Peyer's patch (tissue), 4 donors: ENCODE data around the gene SEPTIN5. TPM values are rescaled to one million over a fixed set of nuclear protein-coding genes. Genes with fewer than 3 reads are reported as not detected.

Source experiments
- DNase-seq, 3 donors: peaks; one replicate each; pipeline ENCODE4 v3.0.0-alpha.2; 2017 to 2019
- H3K27ac ChIP-seq, 4 donors: fragments of 200-600 bp; sonication (generic); one replicate each; pipeline ENCODE4 v1.5.1; 2016 to 2019
- H3K27me3 ChIP-seq, 2 donors: fragments of 200-600 bp; sonication (generic); one replicate each; pipeline ENCODE4 v1.5.1; 2019
- H3K36me3 ChIP-seq, 3 donors: fragments of 200-600 bp; sonication (generic); one replicate each; pipeline ENCODE4 v1.5.1; 2016 to 2019
- H3K4me1 ChIP-seq, 4 donors: fragments of 200-600 bp; sonication (generic); one replicate each; pipeline ENCODE4 v1.5.1; 2016 to 2019
- H3K4me3 ChIP-seq, 4 donors: fragments of 200-600 bp; sonication (generic); 1 replicate in 3 of 4; 2 replicates in 1 of 4; pipeline ENCODE4 v1.5.1; 2016 to 2019; ENCODE audit warnings: mild to moderate bottlenecking in 1 of 4
- H3K9me3 ChIP-seq, 4 donors: fragments of 200-600 bp; sonication (generic); one replicate each; pipeline ENCODE4 v1.5.1; 2016 to 2019; ENCODE audit warnings: mild to moderate bottlenecking in 1 of 4
- POLR2A ChIP-seq, 2 donors: fragments of 450-650 bp; IDR thresholded peaks; one replicate each; pipeline ENCODE4 v1.5.1; 2017; ENCODE audit warnings: antibody characterized with exemption in 2 of 2, mild to moderate bottlenecking in 2 of 2, moderate library complexity in 2 of 2
- total RNA-seq, 4 donors: library from RNA; depleted of rRNA; stranded (reverse); fragments of >200 nt; gene quantifications; one replicate each; pipeline ENCODE4 v1.1.0, GENCODE V29; 2016
- TF ChIP-seq, protein P1 (sequence below), 6 experiments: fragments of 450-650 bp in 4 of 6; fragments of 200-600 bp in 2 of 6; sonication (generic) in 1 of 6; IDR thresholded peaks; one replicate each; pipeline ENCODE4 v1.5.1; 2017 to 2019; ENCODE audit warnings: antibody characterized with exemption in 6 of 6, mild to moderate bottlenecking in 3 of 6, moderate library complexity in 1 of 6

The SEPTIN5 gene
- total RNA-seq, 4 donors from 2014 or later, result 2.8 to 20.6 (median 5.0) TPM

DNA sequence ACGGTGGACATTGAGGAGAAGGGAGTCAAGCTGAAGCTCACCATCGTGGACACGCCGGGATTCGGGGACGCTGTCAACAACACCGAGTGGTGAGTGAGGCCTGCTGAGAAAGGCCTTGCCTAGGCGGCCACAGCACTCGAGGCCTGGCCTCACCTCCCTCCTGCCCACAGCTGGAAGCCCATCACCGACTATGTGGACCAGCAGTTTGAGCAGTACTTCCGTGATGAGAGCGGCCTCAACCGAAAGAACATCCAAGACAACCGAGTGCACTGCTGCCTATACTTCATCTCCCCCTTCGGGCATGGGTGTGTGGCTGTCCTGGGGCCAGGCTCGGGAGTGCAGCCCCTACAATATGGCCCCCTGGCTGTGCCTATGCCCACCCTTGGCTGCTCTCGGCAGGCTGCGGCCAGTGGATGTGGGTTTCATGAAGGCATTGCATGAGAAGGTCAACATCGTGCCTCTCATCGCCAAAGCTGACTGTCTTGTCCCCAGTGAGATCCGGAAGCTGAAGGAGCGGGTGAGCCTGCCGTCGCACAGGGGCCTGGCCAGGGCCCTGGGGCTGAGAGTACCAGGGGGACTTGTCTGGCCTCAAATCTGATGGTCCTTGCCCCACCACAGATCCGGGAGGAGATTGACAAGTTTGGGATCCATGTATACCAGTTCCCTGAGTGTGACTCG, 6.0 kb downstream of the SEPTIN5 start:
- peaks cover 0 to 19% of the 10 kb centered on the region in 2 donors for H3K27me3 ChIP-seq
- H3K36me3 ChIP-seq, result no peaks in the 10 kb centered on the region
- TF ChIP-seq, protein P1, sequence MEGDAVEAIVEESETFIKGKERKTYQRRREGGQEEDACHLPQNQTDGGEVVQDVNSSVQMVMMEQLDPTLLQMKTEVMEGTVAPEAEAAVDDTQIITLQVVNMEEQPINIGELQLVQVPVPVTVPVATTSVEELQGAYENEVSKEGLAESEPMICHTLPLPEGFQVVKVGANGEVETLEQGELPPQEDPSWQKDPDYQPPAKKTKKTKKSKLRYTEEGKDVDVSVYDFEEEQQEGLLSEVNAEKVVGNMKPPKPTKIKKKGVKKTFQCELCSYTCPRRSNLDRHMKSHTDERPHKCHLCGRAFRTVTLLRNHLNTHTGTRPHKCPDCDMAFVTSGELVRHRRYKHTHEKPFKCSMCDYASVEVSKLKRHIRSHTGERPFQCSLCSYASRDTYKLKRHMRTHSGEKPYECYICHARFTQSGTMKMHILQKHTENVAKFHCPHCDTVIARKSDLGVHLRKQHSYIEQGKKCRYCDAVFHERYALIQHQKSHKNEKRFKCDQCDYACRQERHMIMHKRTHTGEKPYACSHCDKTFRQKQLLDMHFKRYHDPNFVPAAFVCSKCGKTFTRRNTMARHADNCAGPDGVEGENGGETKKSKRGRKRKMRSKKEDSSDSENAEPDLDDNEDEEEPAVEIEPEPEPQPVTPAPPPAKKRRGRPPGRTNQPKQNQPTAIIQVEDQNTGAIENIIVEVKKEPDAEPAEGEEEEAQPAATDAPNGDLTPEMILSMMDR (IDR thresholded peaks at IDR 0.05), result no peak
- no peak for TF ChIP-seq POLR2A (IDR thresholded peaks at IDR 0.05)
- H3K27ac ChIP-seq, result no peak overlapping the region
- no peaks in the 10 kb centered on the region for H3K9me3 ChIP-seq
- no peak for DNase-seq
- H3K4me1 ChIP-seq, result peaks cover 4 to 35% (median 16%) of the 10 kb centered on the region in 4 donors
- no peak overlapping the region for H3K4me3 ChIP-seq

DNA sequence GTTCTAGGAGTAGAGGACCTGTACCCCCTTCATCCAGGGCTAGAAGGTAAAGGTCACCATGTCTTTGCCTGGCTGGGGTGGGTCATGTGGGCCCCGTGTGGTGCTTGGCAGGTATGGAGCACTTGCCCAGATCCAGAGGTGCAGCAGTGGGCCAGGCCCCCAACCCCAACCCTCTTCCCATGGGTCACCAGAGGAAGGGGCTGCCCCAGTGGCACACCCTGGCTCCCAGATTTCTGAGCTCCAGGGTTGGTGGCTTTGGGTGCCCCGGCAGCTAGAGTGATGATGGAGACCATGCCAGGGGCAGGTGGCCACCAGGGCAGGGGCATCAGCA, 6.7 kb downstream of the SEPTIN5 start:
- DNase-seq, result no peak
- TF ChIP-seq POLR2A (IDR thresholded peaks at IDR 0.05), result no peak
- TF ChIP-seq, protein P1 (IDR thresholded peaks at IDR 0.05), result no peak
- peaks cover 4 to 35% (median 16%) of the 10 kb centered on the region in 4 donors for H3K4me1 ChIP-seq
- no peaks in the 10 kb centered on the region for H3K36me3 ChIP-seq
- no peak overlapping the region for H3K4me3 ChIP-seq
- no peak overlapping the region for H3K27ac ChIP-seq
- peaks cover 0 to 19% of the 10 kb centered on the region in 2 donors for H3K27me3 ChIP-seq
- H3K9me3 ChIP-seq, result no peaks in the 10 kb centered on the region

DNA sequence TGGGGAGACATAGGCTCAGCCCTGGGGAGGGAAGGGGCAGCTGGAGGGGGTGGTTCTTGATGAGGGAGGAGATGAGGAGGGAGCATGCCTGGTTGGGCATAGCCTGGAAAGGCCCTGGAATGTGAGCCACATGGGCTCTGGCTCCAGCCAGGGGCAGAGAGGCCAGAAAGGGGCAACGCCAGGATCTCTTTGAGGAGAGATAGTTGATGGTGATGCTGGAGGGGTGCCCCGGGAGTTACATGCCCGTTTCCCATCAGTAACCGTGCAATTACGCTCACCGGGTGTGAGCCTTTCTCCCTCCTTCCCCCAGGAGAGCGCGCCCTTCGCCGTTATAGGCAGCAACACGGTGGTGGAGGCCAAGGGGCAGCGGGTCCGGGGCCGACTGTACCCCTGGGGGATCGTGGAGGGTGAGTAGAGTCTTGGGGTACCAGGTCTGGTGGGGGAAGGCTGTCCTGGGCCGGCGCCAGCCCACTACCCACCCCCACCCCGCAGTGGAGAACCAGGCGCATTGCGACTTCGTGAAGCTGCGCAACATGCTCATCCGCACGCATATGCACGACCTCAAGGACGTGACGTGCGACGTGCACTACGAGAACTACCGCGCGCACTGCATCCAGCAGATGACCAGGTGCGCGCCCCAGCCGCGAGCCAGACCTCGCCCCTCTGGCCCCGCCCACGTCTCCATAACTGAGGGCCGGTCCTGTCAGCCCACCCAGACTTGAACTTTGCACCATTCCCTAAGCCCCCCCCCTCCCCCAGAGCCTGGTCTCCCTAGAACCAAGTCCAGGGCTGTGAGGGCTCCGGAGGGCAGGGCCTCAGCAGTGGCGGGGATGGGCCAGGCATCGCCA, 7.3 kb downstream of the SEPTIN5 start:
- H3K9me3 ChIP-seq, result no peaks in the 10 kb centered on the region
- TF ChIP-seq, protein P1 (IDR thresholded peaks at IDR 0.05), result no peak
- no peak for TF ChIP-seq POLR2A (IDR thresholded peaks at IDR 0.05)
- peaks cover 0 to 19% of the 10 kb centered on the region in 2 donors for H3K27me3 ChIP-seq
- no peak overlapping the region for H3K4me3 ChIP-seq
- H3K4me1 ChIP-seq, result peaks cover 4 to 35% (median 16%) of the 10 kb centered on the region in 4 donors
- DNase-seq, result no peak
- no peak overlapping the region for H3K27ac ChIP-seq
- no peaks in the 10 kb centered on the region for H3K36me3 ChIP-seq

DNA sequence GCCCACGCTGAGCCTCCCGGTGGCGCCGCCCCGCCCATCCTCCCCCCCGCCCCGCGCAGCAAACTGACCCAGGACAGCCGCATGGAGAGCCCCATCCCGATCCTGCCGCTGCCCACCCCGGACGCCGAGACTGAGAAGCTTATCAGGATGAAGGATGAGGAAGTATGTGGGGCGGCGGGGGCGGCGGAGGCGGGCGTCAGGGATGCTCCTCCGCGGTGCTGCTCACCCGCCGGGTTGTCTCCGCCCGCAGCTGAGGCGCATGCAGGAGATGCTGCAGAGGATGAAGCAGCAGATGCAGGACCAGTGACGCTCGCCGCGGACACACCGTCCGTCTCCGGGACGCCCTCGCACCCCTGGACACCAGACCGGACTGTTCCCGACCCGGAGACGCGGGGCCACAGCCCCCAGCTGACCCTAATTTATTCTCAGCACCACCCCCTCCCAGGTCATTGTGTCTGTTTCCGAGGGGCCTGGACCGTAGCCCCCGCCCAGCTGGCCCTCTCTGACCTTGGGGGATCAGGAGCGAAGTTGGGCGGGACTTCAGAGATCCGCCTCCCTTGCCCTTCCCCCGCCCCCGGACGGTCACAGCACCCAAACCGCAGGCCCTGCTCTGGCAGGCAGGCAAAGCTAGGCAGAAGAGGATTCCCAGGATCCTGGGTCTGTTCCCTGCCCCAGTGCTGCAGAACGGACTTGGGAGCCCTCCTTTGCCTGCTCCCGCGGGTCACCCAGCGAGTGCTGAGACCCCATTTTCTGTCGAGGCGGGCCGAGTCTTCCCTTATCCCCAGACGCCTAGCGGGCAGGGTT, 8.1 kb downstream of the SEPTIN5 start:
- no peak for DNase-seq
- TF ChIP-seq, protein P1 (IDR thresholded peaks at IDR 0.05), result no peak
- no peak for TF ChIP-seq POLR2A (IDR thresholded peaks at IDR 0.05)
- Histone ChIP-seq H3K4me3 (no peak overlapping the region), H3K27ac (no peak overlapping the region), H3K36me3 (no peaks in the 10 kb centered on the region), H3K27me3 (peaks cover 0 to 19% of the 10 kb centered on the region in 2 donors), H3K9me3 (no peaks in the 10 kb centered on the region), H3K4me1 (peaks cover 4 to 32% (median 16%) of the 10 kb centered on the region in 4 donors)

DNA sequence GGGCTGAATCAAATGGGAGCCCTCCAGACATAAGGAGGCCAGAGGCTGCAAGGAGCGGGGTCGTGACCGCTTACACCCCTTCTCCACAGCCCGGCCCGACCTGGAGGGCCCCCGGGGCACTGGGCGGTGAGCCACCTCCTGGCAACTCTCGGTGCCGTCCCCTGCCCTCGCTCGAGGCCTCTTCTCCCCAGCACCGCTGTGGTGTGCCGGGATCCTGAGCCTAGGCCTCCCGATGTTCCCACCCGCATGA, 8.6 kb downstream of the SEPTIN5 start:
- TF ChIP-seq, protein P1 (IDR thresholded peaks at IDR 0.05), result no peak
- no peak for TF ChIP-seq POLR2A (IDR thresholded peaks at IDR 0.05)
- no peak for DNase-seq

More for the DNA sequence above, 8.6 kb downstream of the SEPTIN5 start:
- Histone ChIP-seq H3K36me3 (no peaks in the 10 kb centered on the region), H3K27me3 (peaks cover 0 to 19% of the 10 kb centered on the region in 2 donors), H3K27ac (no peak overlapping the region), H3K4me1 (peaks cover 4 to 27% (median 16%) of the 10 kb centered on the region in 4 donors), H3K4me3 (peak overlapping the region in 1 of 4 donors; percentile 36), H3K9me3 (no peaks in the 10 kb centered on the region)
